Measurements from ENCODE around the gene PAIP1. TPM values are rescaled to one million over a fixed set of nuclear protein-coding genes. Genes with fewer than 3 reads are reported as not detected.
A peak's percentile ranks its signal among the peaks of the same experiment; 100 is the strongest.
"Not testable (repeated sequence)": the region's sequence is repeated elsewhere in the genome, so short reads cannot be mapped to it uniquely, and the experiment has no call there.

PAIP1 gene
- total RNA-seq, 1 donor from 2014 or later: 179 TPM

DNA sequence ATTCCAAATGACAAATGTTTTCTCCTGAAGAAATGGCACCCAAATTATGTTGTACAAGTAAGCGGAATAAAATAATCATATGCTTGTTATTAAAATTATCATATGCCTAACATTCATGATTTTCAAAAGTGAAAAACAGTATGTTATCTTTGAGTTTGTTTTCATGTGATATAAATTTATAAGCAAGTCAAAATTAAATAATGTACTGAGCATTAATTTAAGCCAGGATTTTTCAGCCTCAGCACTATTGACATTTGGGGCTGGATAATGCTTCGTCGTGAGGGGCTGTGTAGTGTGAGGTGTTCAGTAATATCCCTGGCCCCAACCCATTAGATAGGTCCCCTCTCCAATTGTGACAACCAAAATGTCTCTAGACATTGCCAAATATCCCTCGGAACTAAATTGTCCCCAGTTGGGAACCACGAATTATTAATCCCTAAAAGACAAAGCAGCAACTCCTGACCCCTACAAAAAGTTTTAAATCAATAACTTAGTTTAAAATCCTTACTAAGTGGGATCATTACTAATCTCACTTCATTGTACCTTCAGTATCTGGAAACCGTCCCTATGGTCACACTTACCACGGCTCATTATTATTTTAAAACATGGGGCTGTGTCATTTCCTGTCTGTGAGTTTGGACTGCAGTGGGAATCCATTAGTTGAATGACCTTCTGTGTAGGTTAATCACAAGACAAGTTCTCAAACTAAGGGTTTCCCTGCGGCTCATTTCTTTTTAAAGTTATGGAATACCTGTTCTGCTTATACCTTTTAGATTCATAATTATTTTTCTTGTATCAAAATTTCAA is 44.8 kb upstream of the PAIP1 start:
- TF ChIP-seq, protein P1, sequence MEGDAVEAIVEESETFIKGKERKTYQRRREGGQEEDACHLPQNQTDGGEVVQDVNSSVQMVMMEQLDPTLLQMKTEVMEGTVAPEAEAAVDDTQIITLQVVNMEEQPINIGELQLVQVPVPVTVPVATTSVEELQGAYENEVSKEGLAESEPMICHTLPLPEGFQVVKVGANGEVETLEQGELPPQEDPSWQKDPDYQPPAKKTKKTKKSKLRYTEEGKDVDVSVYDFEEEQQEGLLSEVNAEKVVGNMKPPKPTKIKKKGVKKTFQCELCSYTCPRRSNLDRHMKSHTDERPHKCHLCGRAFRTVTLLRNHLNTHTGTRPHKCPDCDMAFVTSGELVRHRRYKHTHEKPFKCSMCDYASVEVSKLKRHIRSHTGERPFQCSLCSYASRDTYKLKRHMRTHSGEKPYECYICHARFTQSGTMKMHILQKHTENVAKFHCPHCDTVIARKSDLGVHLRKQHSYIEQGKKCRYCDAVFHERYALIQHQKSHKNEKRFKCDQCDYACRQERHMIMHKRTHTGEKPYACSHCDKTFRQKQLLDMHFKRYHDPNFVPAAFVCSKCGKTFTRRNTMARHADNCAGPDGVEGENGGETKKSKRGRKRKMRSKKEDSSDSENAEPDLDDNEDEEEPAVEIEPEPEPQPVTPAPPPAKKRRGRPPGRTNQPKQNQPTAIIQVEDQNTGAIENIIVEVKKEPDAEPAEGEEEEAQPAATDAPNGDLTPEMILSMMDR (IDR thresholded peaks at IDR 0.05; ENCODE audit: insufficient read depth, low read length, poor library complexity, severe bottlenecking): no peak
- DNase-seq (ENCODE audit: low read depth): no peak
- H3K4me3 ChIP-seq (ENCODE audit: low read depth, low read length): peak overlapping the region; percentile 69
- H3K36me3 ChIP-seq (ENCODE audit: control insufficient read depth, insufficient read depth, low read length): peaks cover 1% of the 10 kb centered on the region
- H3K27me3 ChIP-seq (ENCODE audit: control insufficient read depth, insufficient read depth, low read length): no peaks in the 10 kb centered on the region

DNA sequence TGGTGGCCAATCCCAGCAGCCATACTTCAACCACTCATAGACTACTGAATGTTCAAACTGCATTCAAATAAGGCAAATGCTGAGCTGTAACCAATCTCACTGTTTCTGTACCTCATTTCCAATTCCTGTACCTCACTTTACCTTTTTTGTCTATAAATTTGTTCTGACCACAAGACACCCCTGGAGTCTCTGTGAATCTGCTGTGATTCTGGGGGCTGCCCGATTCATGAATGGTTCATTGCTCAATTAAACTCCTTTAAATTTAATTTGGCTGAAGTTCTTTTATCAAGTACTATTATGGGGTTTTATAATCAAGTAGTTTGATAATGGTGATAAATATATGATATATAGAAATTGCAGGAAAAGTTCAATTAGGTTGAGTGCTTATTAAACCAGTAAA is 42.0 kb upstream of the PAIP1 start:
- H3K4me3 ChIP-seq (ENCODE audit: low read depth, low read length); DNase-seq (ENCODE audit: low read depth); H3K36me3 ChIP-seq (ENCODE audit: control insufficient read depth, insufficient read depth, low read length); H3K27me3 ChIP-seq (ENCODE audit: control insufficient read depth, insufficient read depth, low read length): not testable (repeated sequence)

DNA sequence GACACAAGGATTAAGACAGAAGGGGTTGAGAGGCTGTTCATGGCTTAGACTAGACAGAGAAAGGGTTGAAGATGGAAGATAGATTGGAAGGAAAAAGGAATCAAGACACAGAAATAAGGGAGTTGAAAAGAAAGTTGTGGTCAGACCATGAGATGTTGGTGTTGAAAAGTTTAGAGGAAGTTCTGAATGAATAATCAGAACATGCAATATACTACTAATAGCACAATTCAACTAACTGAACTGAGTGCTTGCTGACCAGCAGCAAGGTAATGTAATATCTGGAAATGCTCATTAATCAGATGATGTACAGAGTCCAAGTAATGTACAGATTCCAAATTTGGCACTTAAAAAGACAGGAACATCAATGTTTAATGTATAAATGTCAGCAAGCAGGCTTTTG is 35.5 kb upstream of the PAIP1 start:
- TF ChIP-seq, protein P1 (IDR thresholded peaks at IDR 0.05; ENCODE audit: insufficient read depth, low read length, poor library complexity, severe bottlenecking): no peak
- no peak for DNase-seq (ENCODE audit: low read depth)
- Histone ChIP-seq H3K27me3 (ENCODE audit: control insufficient read depth, insufficient read depth, low read length) (no peaks in the 10 kb centered on the region), H3K36me3 (ENCODE audit: control insufficient read depth, insufficient read depth, low read length) (no peaks in the 10 kb centered on the region), H3K4me3 (ENCODE audit: low read depth, low read length) (no peak overlapping the region)

DNA sequence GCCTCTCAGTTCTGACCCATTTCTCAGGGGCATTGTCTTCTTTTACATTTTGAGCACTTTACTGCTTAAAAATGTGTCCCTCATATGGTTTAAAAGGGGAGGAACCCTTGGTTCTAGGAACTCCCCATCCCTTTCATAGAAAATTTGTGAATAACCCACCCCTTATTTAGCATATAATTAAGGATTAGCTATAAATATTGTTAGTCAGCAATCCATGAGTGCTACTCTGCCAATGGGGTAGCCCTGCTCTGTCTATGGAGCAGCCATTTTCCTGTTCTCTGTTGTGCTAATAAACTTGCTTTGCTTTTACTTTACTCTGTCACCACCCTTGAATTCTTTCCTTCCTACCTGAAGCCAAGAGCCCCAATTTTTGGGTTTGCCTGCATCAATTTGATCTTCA is 33.8 kb upstream of the PAIP1 start:
- H3K27me3 ChIP-seq (ENCODE audit: control insufficient read depth, insufficient read depth, low read length): no peaks in the 10 kb centered on the region
- H3K4me3 ChIP-seq (ENCODE audit: low read depth, low read length): no peak overlapping the region
- DNase-seq (ENCODE audit: low read depth): no peak
- no peaks in the 10 kb centered on the region for H3K36me3 ChIP-seq (ENCODE audit: control insufficient read depth, insufficient read depth, low read length)
- TF ChIP-seq, protein P1 (IDR thresholded peaks at IDR 0.05; ENCODE audit: insufficient read depth, low read length, poor library complexity, severe bottlenecking): no peak

DNA sequence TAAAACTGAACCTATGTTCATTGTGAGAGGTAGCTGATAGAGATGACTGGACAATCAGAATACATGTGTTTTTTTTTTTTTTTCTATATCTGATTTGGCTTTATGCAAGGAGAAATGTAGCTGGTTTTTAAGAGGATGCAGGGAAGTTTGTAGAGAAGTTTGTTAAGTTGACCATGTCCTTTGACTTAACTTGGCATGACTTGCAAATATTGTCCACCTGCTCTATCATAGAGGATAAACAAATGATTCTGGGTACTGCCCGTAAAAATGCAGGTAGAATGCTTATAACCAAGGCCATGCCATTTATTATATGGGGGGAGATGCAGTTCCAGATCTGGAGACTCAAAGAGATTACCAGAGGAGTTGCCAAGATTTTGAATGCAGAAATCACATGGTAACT is 32.4 kb upstream of the PAIP1 start:
- Histone ChIP-seq H3K27me3 (ENCODE audit: control insufficient read depth, insufficient read depth, low read length) (no peaks in the 10 kb centered on the region), H3K36me3 (ENCODE audit: control insufficient read depth, insufficient read depth, low read length) (no peaks in the 10 kb centered on the region), H3K4me3 (ENCODE audit: low read depth, low read length) (no peak overlapping the region)
- TF ChIP-seq, protein P1 (IDR thresholded peaks at IDR 0.05; ENCODE audit: insufficient read depth, low read length, poor library complexity, severe bottlenecking): no peak
- no peak for DNase-seq (ENCODE audit: low read depth)

DNA sequence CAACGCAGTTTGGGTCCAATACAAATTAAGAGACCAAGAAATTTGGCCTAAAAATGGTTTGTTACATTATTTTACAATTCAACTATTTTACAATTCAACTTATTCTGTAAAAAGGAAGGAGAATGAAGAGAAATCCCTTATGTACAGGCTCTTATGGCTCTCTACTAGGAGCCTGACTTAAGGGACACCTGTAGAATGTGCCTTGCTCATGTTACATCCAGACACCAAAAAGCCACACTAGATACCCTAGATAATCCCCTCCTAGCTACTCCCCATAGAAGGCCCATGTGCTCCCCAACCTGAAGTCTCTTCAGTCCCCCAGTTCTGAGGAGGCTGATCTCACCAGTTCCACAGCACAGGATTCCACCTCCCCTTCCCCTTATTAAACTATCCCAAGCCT is 32.0 kb upstream of the PAIP1 start:
- Histone ChIP-seq H3K27me3 (ENCODE audit: control insufficient read depth, insufficient read depth, low read length) (no peaks in the 10 kb centered on the region), H3K4me3 (ENCODE audit: low read depth, low read length) (no peak overlapping the region), H3K36me3 (ENCODE audit: control insufficient read depth, insufficient read depth, low read length) (no peaks in the 10 kb centered on the region)
- TF ChIP-seq, protein P1 (IDR thresholded peaks at IDR 0.05; ENCODE audit: insufficient read depth, low read length, poor library complexity, severe bottlenecking): no peak
- DNase-seq (ENCODE audit: low read depth): no peak
